ENCODE data around the gene PMCH. TPM values are rescaled to one million over a fixed set of nuclear protein-coding genes. Genes with fewer than 3 reads are reported as not detected.
"Not testable (repeated sequence)": the region's sequence is repeated elsewhere in the genome, so short reads cannot be mapped to it uniquely, and the experiment has no call there.

PMCH gene
- total and polyA plus RNA-seq, 10 of the 15 experiments (the other 5 are each of a cell fraction or from before 2014, with no cell fraction given): 0.35 to 2.1 (median 0.83) TPM; not detected in 4

DNA sequence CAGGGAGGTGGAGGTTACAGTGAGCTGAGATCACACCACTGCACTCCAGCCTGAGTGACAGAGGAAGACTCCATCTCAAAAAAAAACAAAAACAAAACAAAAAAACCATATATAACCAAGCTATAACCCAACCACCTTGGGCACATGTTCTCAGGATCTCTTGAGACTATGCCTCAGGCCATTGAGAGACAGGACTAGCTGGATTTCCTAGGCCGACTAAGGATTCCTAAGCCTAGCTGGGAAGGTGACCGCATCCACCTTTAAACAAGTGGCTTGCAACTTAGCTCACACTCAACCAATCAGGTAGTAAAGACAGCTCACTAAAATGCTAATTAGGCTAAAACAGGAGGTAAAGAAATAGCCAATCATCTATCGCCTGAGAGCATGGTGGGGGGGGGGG is 42.4 kb downstream of the PMCH start:
- H3K4me2 ChIP-seq (ENCODE audit: control insufficient read depth, insufficient read depth); H3K4me1 ChIP-seq (ENCODE audit: control insufficient read depth, insufficient read depth, low read length); H3K27me3 ChIP-seq (replicated peaks in 1 of 2; ENCODE audit: control insufficient read depth in 2 of 2, insufficient read depth in 2 of 2, low read length in 1 of 2); H4K20me1 ChIP-seq (ENCODE audit: control insufficient read depth, insufficient read depth); ATAC-seq; in situ Hi-C loops (cut with MboI); intact Hi-C loops (cut with micrococcal nuclease; ENCODE audit: unreplicated experiment); H3K79me2 ChIP-seq (ENCODE audit: control insufficient read depth, insufficient read depth, low read length); H3K36me3 ChIP-seq (ENCODE audit: control insufficient read depth in 2 of 2, insufficient read depth in 2 of 2, low read length in 1 of 2); H3K9me3 ChIP-seq (replicated peaks; ENCODE audit: control insufficient read depth, insufficient read depth, low read length); H3K27ac ChIP-seq (ENCODE audit: control insufficient read depth, insufficient read depth); POLR2A ChIA-PET; H3K9ac ChIP-seq (ENCODE audit: control insufficient read depth, insufficient read depth, low read length); H3K4me3 ChIP-seq; FAIRE-seq; RAD21 ChIA-PET (ENCODE audit: unreplicated experiment); BruUV-seq (replicated peaks); DNase-seq (ENCODE audit: low read depth, low spot score); H2AFZ ChIP-seq (ENCODE audit: control insufficient read depth, low read depth, low read length): not testable (repeated sequence)
- WGBS (ENCODE audit: insufficient coverage, insufficient replicate concordance, low lambda C conversion rate, missing lambda C conversion rate): 97% methylated on average over 3 of the region's 3 CpGs
- CTCF ChIA-PET: interaction anchor here (0.6 kb wide), 1 partner anchor 681 kb away, joined by 3 read pairs; no protein-coding TSS in a partner anchor
- SMC1A ChIA-PET (ENCODE audit: uncharacterized antibody, unreplicated experiment): interaction anchor here (0.7 kb wide), 1 partner anchor 585 kb away, joined by 3 read pairs; no protein-coding TSS in a partner anchor

DNA sequence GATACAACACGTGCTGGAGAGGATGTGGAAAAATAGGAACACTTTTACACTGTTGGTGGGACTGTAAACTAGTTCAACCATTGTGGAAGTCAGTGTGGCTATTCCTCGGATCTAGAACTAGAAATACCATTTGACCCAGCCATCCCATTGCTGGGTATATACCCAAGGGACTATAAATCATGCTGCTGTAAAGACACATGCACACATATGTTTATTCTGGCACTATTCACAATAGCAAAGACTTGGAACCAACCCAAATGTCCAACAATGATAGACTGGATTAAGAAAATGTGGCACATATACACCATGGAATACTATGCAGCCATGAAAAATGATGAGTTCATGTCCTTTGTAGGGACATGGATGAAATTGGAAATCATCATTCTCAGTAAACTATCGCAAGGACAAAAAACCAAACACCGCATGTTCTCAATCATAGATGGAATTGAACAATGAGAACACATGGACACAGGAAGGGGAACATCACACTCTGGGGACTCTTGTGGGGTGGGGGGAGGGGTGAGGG is 50.5 kb downstream of the PMCH start:
- RAD21 ChIA-PET (ENCODE audit: unreplicated experiment); H3K9ac ChIP-seq (ENCODE audit: control insufficient read depth, insufficient read depth, low read length); POLR2A ChIA-PET; H3K79me2 ChIP-seq (ENCODE audit: control insufficient read depth, insufficient read depth, low read length); H3K36me3 ChIP-seq (ENCODE audit: control insufficient read depth in 2 of 2, insufficient read depth in 2 of 2, low read length in 1 of 2); BruUV-seq (replicated peaks); H3K9me3 ChIP-seq (replicated peaks; ENCODE audit: control insufficient read depth, insufficient read depth, low read length); H3K4me2 ChIP-seq (ENCODE audit: control insufficient read depth, insufficient read depth); H4K20me1 ChIP-seq (ENCODE audit: control insufficient read depth, insufficient read depth); ATAC-seq; CTCF ChIA-PET; intact Hi-C loops (cut with micrococcal nuclease; ENCODE audit: unreplicated experiment); DNase-seq (ENCODE audit: low read depth, low spot score); FAIRE-seq; in situ Hi-C loops (cut with MboI); H3K27me3 ChIP-seq (replicated peaks in 1 of 2; ENCODE audit: control insufficient read depth in 2 of 2, insufficient read depth in 2 of 2, low read length in 1 of 2); H2AFZ ChIP-seq (ENCODE audit: control insufficient read depth, low read depth, low read length); H3K4me1 ChIP-seq (ENCODE audit: control insufficient read depth, insufficient read depth, low read length); H3K4me3 ChIP-seq; SMC1A ChIA-PET (ENCODE audit: uncharacterized antibody, unreplicated experiment); H3K27ac ChIP-seq (ENCODE audit: control insufficient read depth, insufficient read depth): not testable (repeated sequence)
- 96% methylated on average over 4 of the region's 4 CpGs for WGBS (ENCODE audit: insufficient coverage, insufficient replicate concordance, low lambda C conversion rate, missing lambda C conversion rate)

Small RNAs within 50 kb of the gene (small RNA-seq; reads per million reads assigned to genes)
- gene RN7SL793P: not detected

Other genes with a start within 250 kb of the PMCH start
- gene WASHC3, start 135.8 kb downstream of the PMCH start, total RNA-seq (2014; rRNA removed): 40.3 and 42.8 TPM in 2 replicates
- 45.3 and 45.7 TPM in 2 replicates for gene WASHC3, start 135.8 kb downstream of the PMCH start, total RNA-seq (2014; rRNA removed; fragmentation: Illumina TruSeq; extraction: Trizol)
- 18.8 and 22.3 TPM in 2 replicates for gene WASHC3, start 135.8 kb downstream of the PMCH start, total RNA-seq (2021)
- gene WASHC3, start 135.8 kb downstream of the PMCH start, polyA plus RNA-seq (2011; rRNA removed): 57.5 and 83.6 TPM in 2 replicates
- gene WASHC3, start 135.8 kb downstream of the PMCH start, polyA plus RNA-seq (2014; fragmentation: Illumina TruSeq; extraction: Trizol): 71.3 and 83.4 TPM in 2 replicates
- 100 to 1,000 TPM in 1 of 2 experiments, 10 to 100 TPM in 1; 87.0 to 106 TPM for gene WASHC3, start 135.8 kb downstream of the PMCH start, polyA plus RNA-seq (2014; fragmentation: Nextera tagmentation; extraction: Ambion mirVana)
- 35.8 and 44.3 TPM in 2 replicates for gene WASHC3, start 135.8 kb downstream of the PMCH start, polyA plus RNA-seq (2014; rRNA removed)
- gene WASHC3, start 135.8 kb downstream of the PMCH start, polyA plus RNA-seq (2016; fragmentation: Nextera tagmentation; extraction: Ambion mirVana): 10 to 100 TPM; 71.1 to 82.6 TPM
- 51.8 and 62.6 TPM in 2 replicates for gene NUP37, start 77.7 kb downstream of the PMCH start, total RNA-seq (2014; rRNA removed)
- 85.8 and 91.1 TPM in 2 replicates for gene NUP37, start 77.7 kb downstream of the PMCH start, total RNA-seq (2014; rRNA removed; fragmentation: Illumina TruSeq; extraction: Trizol)
- 58.8 and 69.1 TPM in 2 replicates for gene NUP37, start 77.7 kb downstream of the PMCH start, total RNA-seq (2021)
- gene NUP37, start 77.7 kb downstream of the PMCH start, polyA plus RNA-seq (2011; rRNA removed): 93.6 and 140 TPM in 2 replicates
- gene NUP37, start 77.7 kb downstream of the PMCH start, polyA plus RNA-seq (2014; fragmentation: Illumina TruSeq; extraction: Trizol): 106 and 129 TPM in 2 replicates
- 100 to 1,000 TPM; 191 to 250 TPM for gene NUP37, start 77.7 kb downstream of the PMCH start, polyA plus RNA-seq (2014; fragmentation: Nextera tagmentation; extraction: Ambion mirVana)
- gene NUP37, start 77.7 kb downstream of the PMCH start, polyA plus RNA-seq (2014; rRNA removed): 46.8 and 58.3 TPM in 2 replicates
- 100 to 1,000 TPM; 127 to 133 TPM for gene NUP37, start 77.7 kb downstream of the PMCH start, polyA plus RNA-seq (2016; fragmentation: Nextera tagmentation; extraction: Ambion mirVana)
- gene PARPBP, start 77.7 kb downstream of the PMCH start, total RNA-seq (2014; rRNA removed): 24.9 and 28.2 TPM in 2 replicates
- gene PARPBP, start 77.7 kb downstream of the PMCH start, total RNA-seq (2014; rRNA removed; fragmentation: Illumina TruSeq; extraction: Trizol): 33.8 and 36.9 TPM in 2 replicates
- 21.2 TPM in 2 replicates for gene PARPBP, start 77.7 kb downstream of the PMCH start, total RNA-seq (2021)
- gene PARPBP, start 77.7 kb downstream of the PMCH start, polyA plus RNA-seq (2011; rRNA removed): 33.7 and 51.4 TPM in 2 replicates
- gene PARPBP, start 77.7 kb downstream of the PMCH start, polyA plus RNA-seq (2014; fragmentation: Illumina TruSeq; extraction: Trizol): 31.2 and 39.3 TPM in 2 replicates
- gene PARPBP, start 77.7 kb downstream of the PMCH start, polyA plus RNA-seq (2014; fragmentation: Nextera tagmentation; extraction: Ambion mirVana): 10 to 100 TPM; 29.2 to 40.3 TPM
- gene PARPBP, start 77.7 kb downstream of the PMCH start, polyA plus RNA-seq (2014; rRNA removed): 14.6 and 20.3 TPM in 2 replicates
- 10 to 100 TPM; 55.6 to 57.7 TPM for gene PARPBP, start 77.7 kb downstream of the PMCH start, polyA plus RNA-seq (2016; fragmentation: Nextera tagmentation; extraction: Ambion mirVana)